Pulmonary artery endothelial cell (primary cell): ENCODE results near the gene FAAH. TPM values are rescaled to one million over a fixed set of nuclear protein-coding genes. Genes with fewer than 3 reads are reported as not detected.
"Not testable (repeated sequence)": the region's sequence is repeated elsewhere in the genome, so short reads cannot be mapped to it uniquely, and the experiment has no call there.

Experiments
- DNase-seq: peaks from one replicate; pipeline ENCODE4 v3.0.0-alpha.2; 2011; ENCODE audit warnings: low read depth, low spot score
- total RNA-seq: library from RNA; depleted of rRNA; stranded (reverse); fragments of >200 nt; gene quantifications from 2 replicates; pipeline ENCODE4 v1.2.3, GENCODE V29; 2014

FAAH gene
- 0.39 and 0.46 TPM in 2 replicates for total RNA-seq

- no peak for DNase-seq
Observed at GRCh38 chr1:46394108-46394871, at the start of gene FAAH. Gene FAAH, plus strand, starts transcription at chr1:46394317. Its CDS starts 32 bp downstream, at chr1:46394349.

- DNase-seq: no peak
Observed at GRCh38 chr1:46344481-46344880, 49.6 kb upstream of the FAAH start.

- DNase-seq: no peak
Observed at GRCh38 chr1:46345281-46345680, 48.8 kb upstream of the FAAH start.

GRCh38 chr1:46352363-46352762 lies 41.8 kb upstream of the FAAH start:
- no peak for DNase-seq

- DNase-seq: not testable (repeated sequence)
Observed at GRCh38 chr1:46355920-46356319, 38.2 kb upstream of the FAAH start.

GRCh38 chr1:46362158-46362557 lies 32.0 kb upstream of the FAAH start:
- DNase-seq: no peak

GRCh38 chr1:46363121-46363520 lies 31.0 kb upstream of the FAAH start:
- no peak for DNase-seq

GRCh38 chr1:46364612-46365011 lies 29.5 kb upstream of the FAAH start:
- DNase-seq: no peak

GRCh38 chr1:46365796-46366195 lies 28.3 kb upstream of the FAAH start:
- not testable (repeated sequence) for DNase-seq

GRCh38 chr1:46367072-46367471 lies 27.0 kb upstream of the FAAH start:
- DNase-seq: no peak

- DNase-seq: not testable (repeated sequence)
Observed at GRCh38 chr1:46367701-46368100, 26.4 kb upstream of the FAAH start.

GRCh38 chr1:46368791-46369190 lies 25.3 kb upstream of the FAAH start:
- no peak for DNase-seq

- DNase-seq: no peak
Observed at GRCh38 chr1:46369542-46370213, 24.4 kb upstream of the FAAH start.

GRCh38 chr1:46370214-46370633 lies 23.9 kb upstream of the FAAH start:
- DNase-seq: no peak

- DNase-seq: no peak
Observed at GRCh38 chr1:46372431-46372830, 21.7 kb upstream of the FAAH start.

- no peak for DNase-seq
Observed at GRCh38 chr1:46379996-46380395, 14.1 kb upstream of the FAAH start.

- DNase-seq: no peak
Observed at GRCh38 chr1:46380508-46380907, 13.6 kb upstream of the FAAH start.

- DNase-seq: no peak
Observed at GRCh38 chr1:46393510-46393909, 607 bp upstream of the FAAH start.

- no peak for DNase-seq
Observed at GRCh38 chr1:46394872-46395465, 852 bp downstream of the FAAH start.

- DNase-seq: no peak
Observed at GRCh38 chr1:46396441-46397398, 2.6 kb downstream of the FAAH start.

GRCh38 chr1:46399307-46399706 lies 5.2 kb downstream of the FAAH start:
- DNase-seq: no peak
